ENCODE results near the gene ARNT2.

Gene ARNT2

DNA sequence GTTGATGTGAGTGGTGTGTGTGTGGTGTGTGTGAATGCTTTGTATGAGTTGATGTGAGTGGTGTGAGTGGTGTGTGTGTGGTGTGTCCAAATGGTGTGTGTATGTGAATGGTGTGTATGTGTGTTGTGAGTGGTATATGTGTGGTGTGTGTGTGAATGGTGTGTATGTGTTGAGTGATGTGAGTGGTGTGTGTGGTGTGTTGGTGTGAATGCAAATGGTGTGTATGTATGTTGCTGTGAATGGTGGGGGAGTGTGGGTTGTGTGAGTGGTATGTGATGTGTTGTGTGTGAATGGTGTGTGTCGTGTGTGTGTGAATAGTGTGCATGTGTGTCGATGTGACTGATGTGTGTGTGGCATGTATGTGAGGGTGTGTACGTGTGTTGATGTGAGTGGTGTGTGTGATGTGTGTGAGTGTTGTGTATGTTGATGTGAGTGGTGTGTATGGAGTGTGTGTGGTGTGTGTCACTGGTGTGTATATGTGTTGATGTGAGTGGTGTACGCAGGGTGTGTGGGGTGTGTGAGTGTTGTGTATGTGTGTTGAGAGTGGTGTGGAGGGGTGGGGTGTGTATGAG is 40.6 kb downstream of the ARNT2 start:
- no peak for DNase-seq

DNA sequence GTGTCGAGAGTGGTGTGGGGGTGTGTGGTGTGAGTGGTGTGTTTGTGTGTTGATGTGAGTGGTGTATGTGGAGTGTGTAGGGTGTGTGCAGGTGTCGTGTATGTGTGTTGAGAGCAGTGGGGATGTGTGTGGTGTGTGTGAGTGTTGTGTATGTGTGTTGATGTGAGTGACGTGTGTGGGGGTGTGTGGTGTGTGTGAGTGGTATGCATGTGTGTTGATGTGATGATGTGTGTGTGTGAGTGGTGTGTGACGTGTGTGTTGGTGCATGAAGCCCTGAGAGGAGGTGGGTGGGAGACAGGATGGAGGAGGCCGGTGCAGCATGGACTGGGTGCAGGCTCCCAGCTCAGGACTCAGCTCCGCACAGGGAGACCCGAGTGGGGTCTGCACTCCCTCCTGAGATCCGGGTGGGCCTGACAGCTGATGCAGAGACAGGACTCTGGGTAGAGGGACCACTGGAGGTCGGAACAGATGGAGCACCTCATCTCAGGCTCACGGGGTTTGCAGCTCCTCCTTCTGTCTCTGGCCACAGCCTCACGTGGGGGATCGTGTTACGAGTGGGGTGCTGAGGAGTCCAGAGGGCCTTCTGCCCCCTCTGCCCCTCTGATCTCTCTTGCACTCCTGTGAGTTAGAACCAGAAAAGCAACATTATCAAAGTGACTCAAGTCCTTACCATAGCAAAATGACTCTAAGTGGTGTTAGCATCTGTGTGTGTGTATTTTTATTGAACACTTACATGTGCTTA is 41.3 kb downstream of the ARNT2 start:
- DNase-seq = no peak

DNA sequence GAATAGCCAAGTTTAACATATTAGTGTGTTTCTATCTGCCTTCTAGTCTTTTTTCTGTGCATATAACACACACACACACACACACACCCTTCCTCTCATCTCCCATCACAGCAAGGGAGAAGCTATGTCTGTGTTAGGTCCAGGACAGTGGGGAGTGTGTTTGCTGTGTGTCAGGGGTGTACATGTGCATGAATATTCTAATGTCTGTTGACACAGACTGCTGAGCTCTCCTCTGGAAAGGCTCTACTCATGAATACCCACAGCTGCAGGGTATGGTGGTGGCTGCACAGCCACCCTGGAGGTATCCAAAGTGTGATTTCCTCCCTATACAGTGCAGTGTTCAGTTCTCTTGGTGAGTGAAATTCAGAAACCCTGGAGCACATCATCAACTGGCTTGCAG is 42.9 kb downstream of the ARNT2 start:
- no peak for DNase-seq

DNA sequence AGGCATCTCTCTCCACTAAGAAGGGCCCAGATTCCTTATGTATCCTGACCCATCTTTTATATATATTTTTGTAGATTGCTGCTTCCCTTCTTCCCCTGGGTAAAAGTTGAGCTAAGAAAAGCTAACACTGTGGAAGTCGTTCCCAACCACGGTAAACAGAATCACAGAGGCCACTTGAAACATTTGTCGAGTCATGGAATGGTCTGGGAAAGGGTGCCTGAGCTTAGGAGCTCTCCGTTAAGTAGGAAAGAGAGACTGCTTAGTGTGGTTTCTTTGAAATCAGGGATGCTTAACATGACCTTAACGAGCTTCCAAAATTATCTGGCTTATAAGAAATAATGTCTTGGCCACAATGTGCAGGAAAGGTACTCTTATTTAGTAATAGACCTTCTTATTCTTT is 45.6 kb downstream of the ARNT2 start:
- no peak for DNase-seq

DNA sequence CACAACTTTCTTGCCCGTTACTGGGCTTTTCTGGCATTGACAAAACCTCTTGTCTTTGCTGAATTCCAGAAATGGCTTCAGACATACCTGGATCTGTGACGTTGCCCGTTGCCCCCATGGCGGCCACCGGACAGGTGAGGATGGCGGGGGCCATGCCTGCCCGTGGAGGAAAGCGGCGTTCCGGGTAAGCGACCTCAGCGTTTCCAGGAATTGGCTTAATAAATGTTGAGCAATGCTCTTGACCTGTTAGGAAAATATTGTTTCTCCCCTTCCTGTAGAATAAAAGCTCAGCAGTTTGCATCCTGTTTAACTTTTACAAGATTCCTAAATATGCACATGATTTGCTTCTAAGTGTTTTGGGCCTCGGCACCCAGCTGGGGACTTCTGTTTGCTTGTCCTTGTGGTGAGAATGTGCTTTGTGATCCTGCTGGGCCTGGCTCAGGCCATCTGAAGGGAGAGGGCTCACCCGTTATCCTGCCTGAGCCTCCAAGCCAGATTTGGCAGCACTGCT is 46.7 kb downstream of the ARNT2 start:
- DNase-seq = no peak

DNA sequence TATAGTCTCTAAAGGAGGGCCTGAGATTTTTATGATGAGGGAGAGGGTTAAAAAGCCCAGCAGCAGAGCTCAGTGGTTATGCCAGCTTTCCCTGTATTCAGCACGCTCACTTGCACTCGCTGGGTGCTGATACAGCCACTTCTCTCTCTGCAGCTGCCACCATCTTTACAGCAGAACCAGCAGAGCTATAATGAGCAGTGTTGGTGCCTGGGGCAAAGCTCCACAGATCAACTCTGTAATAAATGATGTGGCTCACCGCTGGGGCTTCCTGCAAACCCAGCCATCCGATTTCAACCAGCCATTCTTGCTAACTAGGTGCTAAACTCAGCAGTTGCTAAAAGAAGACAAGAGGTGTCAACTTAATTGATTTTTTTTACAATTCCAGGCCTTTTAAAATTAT is 48.0 kb downstream of the ARNT2 start:
- no peak for DNase-seq

DNA sequence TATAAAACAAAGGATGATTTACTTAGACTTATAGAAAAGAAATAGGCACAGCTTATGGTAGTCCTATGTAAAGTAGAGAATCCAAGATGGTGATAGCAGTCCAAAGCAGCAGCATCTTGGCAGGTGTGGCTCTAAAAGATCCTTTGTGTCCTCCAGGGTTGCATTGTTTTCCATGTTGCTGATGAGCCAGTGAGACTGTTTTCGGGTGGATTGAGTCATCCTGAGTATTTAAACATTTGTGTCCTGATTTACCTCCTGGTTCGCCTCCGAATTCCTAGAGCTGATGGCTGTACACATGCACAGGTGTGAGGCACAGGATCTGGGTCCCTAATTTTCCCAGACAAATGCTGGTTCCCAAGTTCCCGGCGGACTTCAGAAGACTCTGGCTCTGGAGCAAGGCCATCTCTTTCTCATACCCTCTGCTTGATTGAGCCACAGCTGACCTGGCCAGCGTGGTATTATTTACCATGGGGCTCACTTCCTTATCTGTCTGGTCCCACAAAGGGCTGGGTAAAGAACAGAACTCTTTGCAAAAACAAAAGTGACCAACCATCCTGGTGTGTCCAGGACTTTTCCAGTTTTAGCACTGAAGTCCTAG is 51.0 kb downstream of the ARNT2 start:
- DNase-seq = no peak

DNA sequence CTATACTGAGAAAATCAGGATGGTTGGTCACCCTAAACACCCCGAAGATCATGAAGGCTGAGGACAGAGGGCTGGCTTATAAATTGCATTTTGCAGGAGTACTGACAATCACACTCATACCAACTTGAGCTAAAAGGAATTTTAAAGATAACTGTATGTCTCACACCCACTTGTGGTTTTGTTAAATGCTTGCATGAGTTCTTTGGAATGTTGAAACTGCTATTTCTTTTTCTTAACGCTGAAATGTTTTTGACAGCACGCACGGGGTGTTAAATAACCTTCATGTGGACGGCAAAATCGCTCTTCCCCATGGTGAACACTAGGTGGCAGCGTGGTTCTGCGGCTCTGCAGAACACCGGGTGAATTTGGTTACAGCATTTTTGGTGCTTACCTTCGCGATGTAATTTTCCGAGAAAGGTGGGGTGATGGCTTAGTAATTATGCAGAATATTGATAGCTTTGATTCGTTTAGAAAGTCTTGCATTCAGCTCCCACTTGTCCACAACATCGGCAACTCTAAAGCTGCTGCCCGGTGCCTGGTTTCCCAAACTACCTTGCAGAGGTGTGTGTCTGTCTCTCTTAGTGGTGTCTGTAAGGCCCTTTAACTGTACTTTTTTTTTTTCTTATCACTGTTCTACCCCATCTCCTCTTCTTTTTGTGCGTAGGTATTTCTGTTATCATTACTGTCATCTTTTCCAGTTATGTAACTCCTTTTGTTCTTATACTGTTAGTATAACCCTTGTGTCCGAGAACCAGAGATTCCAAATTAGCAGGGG is 51.7 kb downstream of the ARNT2 start:
- peak; percentile 38 for DNase-seq

DNA sequence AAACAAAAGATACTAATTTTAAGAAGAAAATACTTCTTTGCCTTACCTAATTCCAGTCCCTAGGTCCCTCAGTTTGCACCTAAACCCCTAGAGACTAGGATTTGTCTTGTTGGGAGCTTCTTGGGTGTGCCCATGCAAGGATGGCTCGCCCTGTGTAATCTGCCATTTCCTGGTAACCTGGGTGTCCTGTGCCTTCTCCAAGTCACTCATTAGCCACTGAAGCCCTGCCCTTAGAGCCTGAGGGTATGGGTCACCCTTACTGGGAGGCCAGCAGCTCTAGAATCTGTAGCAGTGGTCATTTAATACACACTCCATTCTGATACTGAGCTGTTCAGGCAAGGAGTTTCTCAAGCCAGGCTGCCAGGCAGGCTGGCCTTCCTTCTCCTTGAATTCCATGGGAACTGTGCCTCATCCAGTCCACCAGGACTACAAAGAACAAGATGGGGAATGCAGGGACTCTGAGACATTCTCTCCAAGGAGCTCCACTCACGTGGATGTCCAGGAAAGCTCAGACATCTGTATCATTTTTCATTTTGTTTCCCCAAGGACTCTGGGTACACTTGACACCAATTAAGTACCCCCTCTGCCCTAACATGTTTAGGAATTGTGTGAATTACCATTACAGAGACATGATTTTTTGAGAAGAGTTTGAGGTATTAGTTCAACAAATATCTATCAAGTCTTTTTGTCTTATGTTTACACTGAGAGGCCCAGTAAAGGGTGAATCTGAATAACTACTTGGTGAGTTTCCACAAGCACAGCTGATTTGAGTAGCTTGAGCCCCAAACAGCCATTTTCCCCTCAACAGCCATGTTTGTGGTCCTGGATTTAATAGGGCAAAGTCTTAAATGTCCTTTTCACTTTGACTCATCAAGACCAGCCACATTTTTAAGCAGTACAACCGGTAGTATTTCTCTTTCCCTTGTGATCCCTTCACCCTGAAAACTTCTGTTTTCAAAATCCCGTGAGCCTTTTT is 52.6 kb downstream of the ARNT2 start:
- no peak for DNase-seq

DNA sequence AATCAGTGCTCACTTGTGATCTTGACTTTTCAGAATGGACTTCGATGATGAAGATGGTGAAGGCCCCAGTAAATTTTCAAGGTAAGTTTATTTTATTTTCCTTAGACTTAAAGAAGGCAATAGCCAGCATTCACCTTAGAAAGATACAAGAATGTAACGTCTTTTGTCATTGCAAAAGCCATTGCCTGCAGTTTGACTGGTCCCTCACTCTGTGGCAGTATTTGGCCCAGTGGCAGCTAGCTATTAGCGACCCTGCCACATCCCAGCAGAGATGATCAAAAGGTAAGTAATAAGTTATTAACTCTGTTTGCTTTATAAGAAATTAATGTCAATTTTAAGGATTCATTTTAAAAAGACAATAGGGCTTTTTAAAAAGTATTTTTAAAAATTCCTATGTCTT is 53.7 kb downstream of the ARNT2 start:
- no peak for DNase-seq

DNA sequence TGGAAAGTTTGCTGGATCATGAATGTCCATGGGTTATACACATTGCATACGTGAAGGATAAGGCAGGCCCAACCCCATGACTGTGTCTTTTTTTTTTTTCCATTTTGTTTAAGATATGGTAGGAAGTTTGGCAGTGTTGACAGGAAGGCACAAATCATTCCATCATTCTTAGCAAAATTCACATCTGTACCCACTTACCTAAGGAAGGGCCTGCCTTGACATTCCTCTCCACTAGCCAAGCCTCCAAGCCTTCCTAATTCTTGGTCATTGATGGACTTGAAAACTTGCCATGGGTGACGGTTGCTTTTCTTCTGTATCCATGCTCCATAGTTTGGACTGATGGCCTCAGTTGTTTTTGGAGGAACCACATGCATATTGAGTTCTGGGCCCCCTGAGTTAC is 54.4 kb downstream of the ARNT2 start:
- no peak for DNase-seq

DNA sequence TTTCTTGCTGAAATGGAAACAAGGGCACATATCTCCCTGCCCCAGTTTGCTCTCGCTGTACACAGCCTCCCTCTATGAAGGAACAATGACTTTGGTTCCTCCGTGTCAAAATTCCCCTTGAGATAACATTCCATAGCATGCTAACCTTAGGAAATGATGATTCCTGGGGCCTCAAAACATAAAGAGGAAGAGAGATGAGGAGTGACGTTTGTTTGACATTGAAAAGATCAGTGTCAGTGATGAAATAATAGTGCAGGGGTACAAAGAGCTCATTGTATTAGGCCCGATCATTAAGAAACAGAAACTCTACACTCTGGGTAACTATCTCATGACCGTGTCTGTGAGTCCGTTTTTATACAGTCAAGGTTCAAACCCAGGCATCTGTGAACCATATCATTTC is 55.2 kb downstream of the ARNT2 start:
- DNase-seq = no peak

DNA sequence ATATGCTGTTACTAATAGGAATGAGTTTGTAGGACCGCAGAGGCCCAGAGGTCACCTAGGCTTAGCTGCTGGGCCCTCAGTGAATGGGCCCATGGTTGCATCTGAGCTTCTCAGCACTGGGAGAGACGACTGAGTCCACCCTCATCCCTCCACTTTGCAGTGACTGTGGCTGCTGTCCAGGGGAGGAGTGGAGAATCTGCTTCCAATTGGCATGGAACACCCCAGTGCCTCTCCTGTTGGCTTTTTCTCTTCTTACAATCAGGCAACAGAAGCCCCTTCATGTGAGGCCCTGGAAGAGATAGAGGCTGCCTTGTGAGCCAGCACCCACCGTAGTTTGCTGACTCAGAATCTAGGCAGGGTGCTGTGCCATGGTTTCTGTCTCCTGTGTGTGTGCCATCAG is 55.6 kb downstream of the ARNT2 start:
- DNase-seq = no peak

DNA sequence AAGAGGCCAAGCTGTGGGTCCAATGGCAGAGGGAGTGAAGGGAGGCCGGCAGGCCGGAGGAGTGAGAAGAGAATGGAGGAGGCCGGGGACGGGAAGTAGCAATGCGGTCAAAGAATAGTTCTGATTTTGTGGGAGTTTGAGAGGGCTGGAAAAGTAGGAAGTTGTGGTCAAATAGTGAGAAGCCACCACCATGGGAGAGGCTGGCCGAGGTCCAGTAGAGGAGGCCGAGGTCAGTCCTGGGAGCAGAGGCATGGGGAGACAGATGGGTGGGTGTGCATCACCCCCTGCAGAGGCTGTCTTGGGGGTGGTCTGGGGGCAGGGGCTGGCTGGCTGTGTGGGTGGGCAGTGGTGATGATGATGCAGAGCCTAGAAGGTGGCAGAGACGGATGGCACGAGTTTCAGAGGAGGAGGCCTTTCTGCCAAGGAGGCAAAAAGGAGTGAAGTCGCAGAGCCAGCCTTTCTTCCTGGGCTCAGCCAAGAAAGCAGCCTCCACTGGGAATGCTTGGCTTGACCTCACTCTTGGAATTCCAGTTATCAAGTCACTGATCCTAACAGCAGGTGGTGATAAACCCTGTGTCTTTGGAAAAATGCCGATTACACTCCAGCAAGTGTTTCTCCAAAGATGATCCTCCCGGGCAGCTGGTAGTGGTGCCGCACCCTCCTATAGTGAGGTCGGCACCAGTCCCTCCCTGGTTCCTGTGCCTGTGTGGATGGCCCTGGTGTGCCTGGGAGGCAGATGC is 57.3 kb downstream of the ARNT2 start:
- DNase-seq = no peak

DNA sequence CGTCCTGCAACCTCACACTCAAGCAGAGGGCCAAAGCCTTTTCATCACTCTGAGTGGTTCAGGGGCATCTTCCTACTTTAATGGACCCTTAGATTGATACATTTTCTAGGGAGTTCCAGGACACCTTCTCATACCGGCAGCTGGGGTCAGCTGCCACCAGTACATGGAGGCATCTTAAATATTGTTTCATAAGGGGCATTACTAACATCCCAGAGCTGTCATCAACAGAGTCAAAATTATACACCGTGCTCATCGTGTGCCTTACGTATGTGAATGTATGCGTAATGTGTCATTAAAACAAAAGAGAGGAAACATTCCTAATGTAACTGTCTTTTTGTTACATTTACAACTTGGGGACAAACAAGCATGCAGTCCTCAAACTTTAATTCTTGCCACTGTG is 57.9 kb downstream of the ARNT2 start:
- no peak for DNase-seq

DNA sequence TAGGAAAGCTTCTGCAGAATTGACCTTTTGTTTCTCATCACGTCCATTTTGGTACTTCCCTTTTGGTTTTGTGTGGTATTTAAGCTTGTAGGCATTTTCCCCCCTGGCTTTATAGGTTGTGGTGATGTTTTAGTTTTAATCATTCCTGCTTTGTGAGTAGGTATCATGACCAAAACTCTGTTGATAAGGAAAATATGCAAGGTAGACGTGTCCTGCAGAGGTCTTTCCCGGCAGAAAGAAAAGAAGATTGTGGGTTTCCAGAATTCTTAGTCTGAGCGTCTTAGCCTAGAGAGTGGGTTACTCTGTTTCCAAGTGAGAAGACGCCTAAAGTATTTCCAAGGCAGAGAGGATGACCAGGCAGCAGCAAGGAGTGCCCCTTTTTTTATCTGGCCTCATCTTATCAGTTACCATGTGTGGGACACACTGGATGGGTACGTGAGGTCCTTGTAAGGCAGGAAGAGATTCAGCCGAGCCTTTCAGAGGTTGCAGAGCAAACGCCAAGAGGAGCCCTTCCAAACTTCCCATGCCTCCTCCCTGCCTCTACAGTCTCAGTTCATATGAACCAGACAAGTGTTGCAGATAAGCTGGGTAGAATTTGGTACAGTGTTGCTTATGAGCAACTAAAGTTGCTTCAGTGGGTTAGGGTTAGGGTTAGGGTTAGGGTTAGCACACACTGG is 58.8 kb downstream of the ARNT2 start:
- no peak for DNase-seq

DNA sequence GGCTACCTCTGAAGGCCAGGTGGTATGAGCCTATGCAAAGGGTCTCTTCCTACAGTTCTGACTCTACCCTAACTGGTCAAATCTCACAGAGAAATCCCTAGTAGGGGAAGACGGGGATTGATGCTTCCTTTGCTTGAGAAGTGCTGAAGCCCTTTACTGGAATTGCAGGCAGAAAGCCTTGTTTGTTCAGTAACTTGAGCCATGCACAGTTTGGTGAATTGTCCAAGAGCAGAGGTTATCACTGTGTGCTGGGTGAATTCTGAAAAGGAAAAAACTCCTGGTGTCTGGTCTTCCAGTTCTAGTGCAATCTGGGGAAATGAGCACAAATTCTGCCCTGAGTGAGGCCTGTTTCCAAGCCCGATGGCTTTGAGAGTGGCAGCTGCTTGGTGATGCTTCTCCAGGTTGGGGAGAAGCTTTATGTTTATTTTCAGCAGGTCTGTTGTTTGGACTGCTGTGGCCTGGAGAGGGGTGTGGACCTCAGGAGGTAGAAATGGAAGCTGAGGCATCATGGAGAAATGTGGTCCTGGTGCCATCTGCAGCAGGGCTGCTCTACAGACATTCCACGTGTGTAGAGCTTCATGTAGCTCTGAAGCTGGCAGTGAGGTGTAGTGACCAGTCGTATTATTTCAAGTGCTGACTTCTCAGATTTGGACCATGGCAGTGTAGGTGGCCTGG is 60.9 kb downstream of the ARNT2 start:
- DNase-seq = no peak

DNA sequence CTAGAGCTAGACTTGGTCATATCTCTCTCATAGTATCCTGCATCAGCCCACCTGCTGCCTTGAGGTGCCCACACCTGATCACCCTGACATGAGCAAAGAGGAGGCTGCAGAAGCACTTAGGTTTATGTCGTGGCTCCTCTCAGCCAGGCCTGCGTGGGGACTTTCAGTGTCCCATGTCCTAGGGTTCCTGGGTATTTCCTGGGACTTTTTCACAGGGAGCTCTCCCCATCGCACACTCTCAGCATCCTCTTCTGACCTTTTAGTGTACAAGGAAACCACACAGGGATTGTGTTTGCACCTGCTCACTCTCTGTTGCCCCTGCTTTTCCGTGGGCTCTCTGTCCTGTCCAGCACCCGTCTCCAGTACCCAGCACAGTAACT is 61.4 kb downstream of the ARNT2 start:
- no peak for DNase-seq

DNA sequence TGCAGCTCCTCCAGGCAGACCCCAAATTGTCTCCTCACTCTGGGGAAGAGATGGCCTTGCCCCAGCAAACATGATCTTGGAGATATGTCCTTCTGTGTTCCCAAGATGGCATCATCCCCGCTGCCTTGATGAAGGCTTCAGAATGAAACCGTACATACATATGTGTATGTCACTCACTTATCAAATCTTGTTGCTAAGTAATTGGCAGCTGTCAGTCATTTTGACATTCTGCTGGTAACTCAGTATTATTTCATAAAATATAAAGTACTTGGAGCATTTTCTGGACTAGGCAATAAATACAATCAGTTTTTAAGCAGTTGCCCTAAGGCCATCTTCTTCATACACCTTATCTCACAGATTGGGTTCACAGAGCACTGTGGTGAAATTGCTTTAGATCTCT is 62.4 kb downstream of the ARNT2 start:
- DNase-seq = no peak

DNA sequence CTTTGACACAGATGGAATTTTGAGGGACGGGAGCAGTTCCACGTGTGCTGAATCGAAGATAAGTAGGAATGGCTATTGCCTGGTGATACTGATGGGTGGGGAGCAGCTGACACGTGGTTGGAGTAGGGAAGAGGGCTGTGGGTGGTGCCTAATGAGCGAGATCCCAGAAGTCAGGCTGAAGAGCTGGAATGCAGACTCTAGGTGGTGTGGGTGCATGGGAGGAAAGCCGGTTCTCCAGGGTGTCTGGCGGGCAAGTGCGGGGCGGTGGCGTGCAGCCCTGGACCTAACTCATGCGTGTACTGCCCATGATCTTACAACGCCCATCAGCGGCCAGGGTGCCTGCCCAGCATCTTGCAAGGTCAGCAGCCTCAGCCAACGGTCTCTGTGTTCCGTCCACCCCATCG is 63.1 kb downstream of the ARNT2 start:
- DNase-seq = no peak

DNA sequence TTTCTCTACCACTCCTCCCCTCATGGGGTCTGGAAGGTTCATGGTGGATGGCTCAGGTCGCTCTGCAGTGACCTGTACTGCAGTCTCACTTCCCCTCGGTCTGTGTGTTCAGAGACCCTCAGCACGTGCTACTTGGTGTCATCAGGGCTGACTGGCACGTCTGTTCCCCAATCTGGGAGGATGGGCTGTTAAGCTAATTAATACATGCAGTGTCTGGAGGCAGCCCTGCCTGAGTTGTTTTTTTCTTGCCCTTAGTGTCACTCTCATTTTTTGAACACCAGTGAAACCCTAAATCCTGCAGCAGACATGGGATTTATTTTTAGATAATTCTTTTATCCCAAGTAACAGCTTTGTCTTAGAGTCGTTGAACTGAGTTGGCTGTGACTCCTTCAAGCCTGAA is 64.6 kb downstream of the ARNT2 start:
- no peak for DNase-seq
